22Rv1 (cell line): ENCODE measurements around the gene TMPRSS15.

Experiments
- ZFX ChIP-seq: fragments of 450-650 bp; IDR thresholded peaks from 2 replicates; pipeline ENCODE4 v1.6.1; 2017; ENCODE audit warnings: antibody characterized with exemption, borderline replicate concordance
- TF ChIP-seq, protein P1 (sequence below): fragments of 450-650 bp; IDR thresholded peaks from 2 replicates; pipeline ENCODE4 v1.5.1; 2017; ENCODE audit warnings: mild to moderate bottlenecking

DNA sequence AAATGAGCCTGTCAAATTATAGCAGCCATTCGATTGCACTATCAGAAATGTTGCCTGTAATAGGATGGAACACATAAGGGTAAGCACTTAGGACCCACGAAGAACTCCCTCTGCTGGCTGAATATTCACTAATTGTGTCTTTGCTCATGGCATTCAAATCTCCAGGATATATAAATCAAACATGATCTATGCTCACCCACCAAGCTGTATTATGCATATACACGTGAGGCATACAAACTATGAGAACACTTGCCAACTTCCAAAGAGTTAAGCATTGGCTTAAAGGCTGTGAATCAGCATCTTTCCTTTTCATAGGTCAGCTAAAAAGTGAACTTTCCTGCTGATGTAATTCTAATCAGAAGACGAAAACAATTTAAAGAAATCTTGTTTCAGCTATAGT lies 34.5 kb downstream of the TMPRSS15 start:
- TF ChIP-seq, protein P1, sequence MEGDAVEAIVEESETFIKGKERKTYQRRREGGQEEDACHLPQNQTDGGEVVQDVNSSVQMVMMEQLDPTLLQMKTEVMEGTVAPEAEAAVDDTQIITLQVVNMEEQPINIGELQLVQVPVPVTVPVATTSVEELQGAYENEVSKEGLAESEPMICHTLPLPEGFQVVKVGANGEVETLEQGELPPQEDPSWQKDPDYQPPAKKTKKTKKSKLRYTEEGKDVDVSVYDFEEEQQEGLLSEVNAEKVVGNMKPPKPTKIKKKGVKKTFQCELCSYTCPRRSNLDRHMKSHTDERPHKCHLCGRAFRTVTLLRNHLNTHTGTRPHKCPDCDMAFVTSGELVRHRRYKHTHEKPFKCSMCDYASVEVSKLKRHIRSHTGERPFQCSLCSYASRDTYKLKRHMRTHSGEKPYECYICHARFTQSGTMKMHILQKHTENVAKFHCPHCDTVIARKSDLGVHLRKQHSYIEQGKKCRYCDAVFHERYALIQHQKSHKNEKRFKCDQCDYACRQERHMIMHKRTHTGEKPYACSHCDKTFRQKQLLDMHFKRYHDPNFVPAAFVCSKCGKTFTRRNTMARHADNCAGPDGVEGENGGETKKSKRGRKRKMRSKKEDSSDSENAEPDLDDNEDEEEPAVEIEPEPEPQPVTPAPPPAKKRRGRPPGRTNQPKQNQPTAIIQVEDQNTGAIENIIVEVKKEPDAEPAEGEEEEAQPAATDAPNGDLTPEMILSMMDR, result peak; percentile 68
- no peak for TF ChIP-seq ZFX
